ENCODE results near the gene CNR2. TPM values are rescaled to one million over a fixed set of nuclear protein-coding genes. Genes with fewer than 3 reads are reported as not detected.

The CNR2 gene
- total and polyA plus RNA-seq, 2 of the 4 experiments (the other 2 are of a cell fraction) = not detected

DNA sequence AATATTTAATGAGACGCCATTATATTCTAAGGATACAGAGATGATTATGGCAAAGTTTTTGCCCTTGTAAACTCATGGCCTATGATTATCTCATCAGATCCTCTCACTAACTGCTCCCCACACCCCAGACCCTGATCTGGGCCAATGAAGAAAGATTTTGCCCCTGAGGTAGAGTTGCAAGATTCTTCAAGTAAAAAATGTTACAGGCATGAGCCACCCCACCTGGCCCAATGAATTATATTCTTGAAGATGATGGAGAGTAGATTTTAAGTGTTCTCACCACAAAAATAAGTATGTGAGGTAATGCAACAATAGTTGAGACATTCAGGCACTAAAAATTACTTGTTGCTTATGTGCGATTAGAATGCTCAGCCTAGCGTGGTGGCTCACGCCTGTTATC lies 1.8 kb upstream of the CNR2 start:
- Histone ChIP-seq H4K91ac (ENCODE audit: insufficient read depth, low read depth, low read length) (no peak overlapping the region), H2AK9ac (replicated peaks; ENCODE audit: low read depth, low read length, poor library complexity) (no peak overlapping the region), H4K20me1 (ENCODE audit: insufficient read depth, low read length) (no peaks in the 10 kb centered on the region), H2AK5ac (ENCODE audit: low read depth, low read length) (no peak overlapping the region), H2BK15ac (ENCODE audit: low read depth, low read length) (no peak overlapping the region), H4K5ac (ENCODE audit: low read depth, low read length) (no peak overlapping the region), H2BK20ac (ENCODE audit: low read depth, low read length) (no peak overlapping the region), H3K36me3 (ENCODE audit: control insufficient read depth, insufficient read depth, low read length) (no peaks in the 10 kb centered on the region), H3K4ac (ENCODE audit: low read depth, low read length) (no peak overlapping the region), H3K27me3 (ENCODE audit: control insufficient read depth, insufficient read depth, low read length) (peaks cover 17% of the 10 kb centered on the region), H4K8ac (ENCODE audit: low read depth in 2 of 2, low read length in 2 of 2) (no peak overlapping the region), H3K4me2 (ENCODE audit: low read depth, low read length) (no peak overlapping the region), H2AFZ (replicated peaks; ENCODE audit: low read length, poor library complexity) (no peak overlapping the region), H3K4me1 (ENCODE audit: control insufficient read depth, insufficient read depth, low read length) (no peaks in the 10 kb centered on the region; the same call in 1 of the 2 replicates), H3K18ac (ENCODE audit: low read depth, low read length) (no peak overlapping the region), H2BK5ac (ENCODE audit: low read depth, low read length, poor library complexity, severe bottlenecking) (no peak overlapping the region), H2BK120ac (ENCODE audit: low read depth, low read length) (no peak overlapping the region), H3K9me1 (ENCODE audit: insufficient read depth, low read length) (0 out of 2 replicates have a peak, but pooled peaks cover 4% of the 10 kb centered on the region), H3K9ac (ENCODE audit: low read depth, low read length) (no peak overlapping the region), H3K4me3 (ENCODE audit: insufficient read depth, low read depth, low read length) (no peak overlapping the region), H3K23ac (ENCODE audit: low read depth, low read length) (no peak overlapping the region), H3K27ac (ENCODE audit: insufficient read depth, low read length) (no peak overlapping the region), H3K9me3 (ENCODE audit: control insufficient read depth, insufficient read depth, low read length) (no peaks in the 10 kb centered on the region), H3K79me1 (ENCODE audit: low read depth in 1 of 2, low read length in 2 of 2) (no peaks in the 10 kb centered on the region), H3K56ac (ENCODE audit: extremely low read depth, insufficient read depth, low read length) (no peak overlapping the region), H3K14ac (replicated peaks; ENCODE audit: low read depth, low read length) (no peak overlapping the region)
- WGBS, 2 experiments (ENCODE audit: extremely low coverage in 2 of 2, insufficient read length in 1 of 2) = no CpG with 5 or more reads among the region's 4 CpGs
- intact Hi-C loops (cut with micrococcal nuclease) (no loop called here), in situ Hi-C loops (cut with MboI; ENCODE audit: low sequenced_read_pairs) (no loop called here), dilution Hi-C loops (cut with HindIII; ENCODE audit: low sequenced_read_pairs, unreplicated experiment) (no loop called here)
- DNase-seq = no peak
- TF ChIP-seq MAZ (IDR thresholded peaks at IDR 0.05; ENCODE audit: borderline replicate concordance, low read depth, low read length) (no peak), CHD1 (IDR thresholded peaks at IDR 0.05; ENCODE audit: low read depth, low read length) (no peak), MAFK (IDR thresholded peaks at IDR 0.05; ENCODE audit: low read depth, low read length) (no peak), BHLHE40 (IDR thresholded peaks at IDR 0.05; ENCODE audit: low read depth, low read length) (no peak), CEBPB (IDR thresholded peaks at IDR 0.05; ENCODE audit: low read depth, low read length) (no peak), RFX5 (IDR thresholded peaks at IDR 0.05; ENCODE audit: low read depth, low read length) (no peak), NFE2L2 (IDR thresholded peaks at IDR 0.05; ENCODE audit: low read depth, low read length) (no peak), RAD21 (IDR thresholded peaks at IDR 0.05; ENCODE audit: low read length) (no peak), POLR2A (IDR thresholded peaks at IDR 0.05; ENCODE audit: low read depth, low read length) (no peak), MXI1 (IDR thresholded peaks at IDR 0.05; ENCODE audit: borderline replicate concordance, low read depth, low read length) (no peak), SMC3 (IDR thresholded peaks at IDR 0.05; ENCODE audit: low read depth, low read length) (no peak)
- TF ChIP-seq, protein P1, sequence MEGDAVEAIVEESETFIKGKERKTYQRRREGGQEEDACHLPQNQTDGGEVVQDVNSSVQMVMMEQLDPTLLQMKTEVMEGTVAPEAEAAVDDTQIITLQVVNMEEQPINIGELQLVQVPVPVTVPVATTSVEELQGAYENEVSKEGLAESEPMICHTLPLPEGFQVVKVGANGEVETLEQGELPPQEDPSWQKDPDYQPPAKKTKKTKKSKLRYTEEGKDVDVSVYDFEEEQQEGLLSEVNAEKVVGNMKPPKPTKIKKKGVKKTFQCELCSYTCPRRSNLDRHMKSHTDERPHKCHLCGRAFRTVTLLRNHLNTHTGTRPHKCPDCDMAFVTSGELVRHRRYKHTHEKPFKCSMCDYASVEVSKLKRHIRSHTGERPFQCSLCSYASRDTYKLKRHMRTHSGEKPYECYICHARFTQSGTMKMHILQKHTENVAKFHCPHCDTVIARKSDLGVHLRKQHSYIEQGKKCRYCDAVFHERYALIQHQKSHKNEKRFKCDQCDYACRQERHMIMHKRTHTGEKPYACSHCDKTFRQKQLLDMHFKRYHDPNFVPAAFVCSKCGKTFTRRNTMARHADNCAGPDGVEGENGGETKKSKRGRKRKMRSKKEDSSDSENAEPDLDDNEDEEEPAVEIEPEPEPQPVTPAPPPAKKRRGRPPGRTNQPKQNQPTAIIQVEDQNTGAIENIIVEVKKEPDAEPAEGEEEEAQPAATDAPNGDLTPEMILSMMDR (conservative IDR thresholded peaks at IDR 0.05; ENCODE audit: low read depth, low read length) = no peak
- TF ChIP-seq, protein P2, sequence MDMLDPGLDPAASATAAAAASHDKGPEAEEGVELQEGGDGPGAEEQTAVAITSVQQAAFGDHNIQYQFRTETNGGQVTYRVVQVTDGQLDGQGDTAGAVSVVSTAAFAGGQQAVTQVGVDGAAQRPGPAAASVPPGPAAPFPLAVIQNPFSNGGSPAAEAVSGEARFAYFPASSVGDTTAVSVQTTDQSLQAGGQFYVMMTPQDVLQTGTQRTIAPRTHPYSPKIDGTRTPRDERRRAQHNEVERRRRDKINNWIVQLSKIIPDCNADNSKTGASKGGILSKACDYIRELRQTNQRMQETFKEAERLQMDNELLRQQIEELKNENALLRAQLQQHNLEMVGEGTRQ (IDR thresholded peaks at IDR 0.05; ENCODE audit: low read depth, low read length) = no peak
- ChIA-PET POLR2A (ENCODE audit: unreplicated experiment) (no interaction called here), CTCF (no interaction called here)
- no TSS peak for BruUV-seq (replicated peaks)
- ATAC-seq (ENCODE audit: low read depth) = no peak
